NCI-H2196 (cell line): ENCODE results near the gene KIAA0319L.

Experiments
- DNase-seq: peaks from one replicate; lab custom pipeline; 2025; ENCODE audit not compliant: unreplicated experiment; lab: John Stamatoyannopoulos, UW

The KIAA0319L gene

DNA sequence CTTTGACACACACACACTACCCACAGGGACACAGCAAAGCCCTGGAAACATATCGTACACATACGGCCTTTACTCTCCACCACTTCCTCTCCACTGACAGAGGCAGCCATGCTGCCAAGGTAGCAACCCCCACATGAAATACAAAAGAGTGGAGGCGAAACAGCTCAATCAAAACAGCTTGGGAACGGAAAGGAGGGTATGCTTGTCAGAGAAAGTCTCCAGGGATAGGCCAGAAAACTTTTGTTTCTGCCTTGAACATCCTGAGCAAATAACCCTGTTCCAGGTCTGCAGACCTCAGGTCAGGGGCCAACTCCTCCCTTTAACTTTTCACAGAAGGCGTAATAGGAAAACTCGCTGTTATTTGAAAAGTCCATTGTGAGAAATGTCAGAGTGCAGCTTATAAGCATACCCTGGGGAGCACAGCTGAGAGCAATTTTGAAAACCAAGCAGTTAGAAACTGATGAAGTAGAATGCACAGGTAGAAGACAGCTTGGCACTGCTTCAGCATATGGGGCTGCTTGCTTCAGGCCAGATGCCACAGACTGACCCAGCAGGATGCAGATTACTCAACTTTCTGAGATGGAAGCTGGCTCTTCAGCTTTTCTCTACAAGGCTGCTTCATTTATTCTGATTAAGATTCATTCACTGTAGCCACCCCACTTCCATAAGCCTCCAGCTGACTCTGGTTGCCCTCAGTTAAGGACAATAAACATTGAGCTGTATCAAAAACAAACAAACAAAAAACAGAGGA lies 18.0 kb downstream of the KIAA0319L start:
- no peak for DNase-seq

DNA sequence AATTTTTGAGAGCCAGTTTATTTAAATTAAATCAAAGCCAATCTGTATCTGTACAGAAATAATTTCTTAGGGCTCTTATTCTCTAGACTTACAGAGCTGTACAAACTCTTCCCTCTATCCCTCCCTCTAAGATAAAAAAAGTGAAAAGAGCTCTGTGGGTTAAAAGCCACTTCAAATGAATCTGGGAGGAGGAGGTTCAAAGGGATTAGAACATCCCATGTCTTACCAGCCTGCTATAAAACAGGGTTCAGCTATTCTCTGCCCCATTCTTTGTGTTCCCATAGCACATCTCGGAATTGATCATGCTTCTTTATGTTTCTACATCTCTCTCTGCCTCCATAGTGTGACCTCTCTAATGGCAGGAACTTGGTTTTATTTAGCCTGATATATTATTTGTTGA lies 19.4 kb downstream of the KIAA0319L start:
- no peak for DNase-seq

DNA sequence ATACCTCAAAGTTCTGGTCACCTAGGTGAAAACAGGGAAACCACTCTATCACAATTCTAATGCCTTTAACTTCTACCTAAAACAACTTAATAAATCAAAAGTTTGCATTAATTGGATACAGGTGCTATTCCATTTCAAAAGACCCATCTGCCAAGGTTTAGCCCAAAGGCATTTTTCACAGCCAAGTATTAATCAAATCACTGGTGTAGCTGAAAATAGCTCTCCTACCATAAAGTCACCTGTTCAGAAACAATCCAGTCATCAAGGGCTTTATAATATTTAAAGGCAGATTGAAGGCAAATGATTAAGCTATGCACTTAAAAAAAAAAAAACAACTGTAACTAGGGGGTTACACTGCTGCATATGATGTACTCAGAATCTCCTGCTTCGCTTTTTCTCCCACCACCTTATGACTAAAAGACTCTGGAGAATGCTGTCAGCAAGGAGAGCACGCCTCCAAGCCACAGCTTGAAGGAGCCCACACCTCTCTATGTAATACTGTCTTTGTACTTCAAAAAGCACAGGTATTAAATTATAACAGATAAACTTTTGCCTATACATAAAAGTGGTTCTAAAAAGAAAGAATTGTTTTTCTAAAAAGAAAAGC lies 20.5 kb downstream of the KIAA0319L start:
- DNase-seq, result no peak

DNA sequence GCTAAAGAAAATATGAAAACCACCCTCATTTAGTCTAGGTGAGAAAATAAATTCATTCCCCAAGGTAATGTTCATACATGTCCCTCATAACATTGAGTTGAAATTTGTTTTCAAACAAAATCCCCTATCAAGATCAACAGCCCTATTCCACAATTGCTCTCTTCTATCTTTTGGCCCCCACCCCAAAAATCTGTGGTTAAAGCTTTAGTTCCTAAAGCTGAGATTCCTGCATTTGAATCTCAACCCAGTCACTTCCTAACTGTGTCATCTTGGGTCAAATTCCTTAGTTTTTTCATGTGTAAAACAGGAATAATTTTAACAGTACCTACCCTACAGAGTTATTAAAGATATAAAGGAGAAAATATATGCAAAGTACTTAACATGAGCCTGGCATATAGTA lies 22.0 kb downstream of the KIAA0319L start:
- no peak for DNase-seq

DNA sequence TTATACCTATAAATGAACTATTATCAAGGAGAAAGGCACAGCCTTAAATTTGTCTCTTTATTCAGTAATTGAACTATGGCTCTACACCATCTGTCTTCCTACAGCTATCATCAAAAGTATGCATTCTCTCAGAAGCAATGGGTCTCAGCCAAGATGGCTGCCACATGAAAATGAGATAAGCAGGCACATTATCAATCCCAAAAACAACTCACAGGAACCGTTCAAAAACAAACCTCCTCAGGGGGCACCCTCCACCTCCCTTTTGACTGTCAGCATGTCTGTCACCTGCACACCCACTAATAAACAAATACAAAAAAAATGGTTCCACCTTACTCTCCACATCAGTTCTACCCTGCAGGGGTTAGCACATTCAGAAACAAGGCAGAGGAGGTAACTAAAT lies 23.6 kb downstream of the KIAA0319L start:
- DNase-seq, result no peak

DNA sequence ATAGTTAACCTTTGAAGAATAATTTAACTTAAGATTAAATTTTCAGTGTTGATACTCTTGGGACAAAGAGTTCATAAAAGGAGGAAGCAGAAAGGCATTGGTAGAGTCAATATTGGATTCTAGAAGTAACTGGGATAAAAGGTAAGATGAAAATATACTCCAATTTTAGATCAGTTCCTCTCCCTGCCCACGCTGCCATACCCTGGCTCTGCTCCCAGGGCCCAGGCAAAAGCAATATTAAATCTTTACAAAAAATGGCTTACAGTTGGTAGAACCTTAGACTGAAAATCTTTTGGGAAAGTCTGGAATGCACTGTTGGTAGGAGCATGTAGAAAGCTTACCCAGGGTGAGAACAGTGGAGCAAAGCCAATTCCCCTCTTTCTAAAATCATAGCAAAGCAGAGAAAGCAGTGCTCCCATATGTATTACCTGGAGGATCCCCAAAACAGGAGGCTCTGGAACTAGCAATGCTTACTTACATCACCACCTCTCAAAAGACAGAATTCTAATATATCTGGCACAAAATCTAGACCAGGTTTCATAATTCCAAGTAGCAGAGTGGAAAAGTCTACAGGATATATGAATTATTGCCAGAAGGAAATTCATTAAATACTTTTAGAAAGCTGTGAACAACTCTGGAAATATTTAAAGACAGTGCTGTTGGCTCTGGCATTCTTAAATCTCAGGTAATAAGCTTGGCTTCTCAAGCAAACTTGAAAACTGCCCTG lies 24.5 kb downstream of the KIAA0319L start:
- DNase-seq, result no peak

DNA sequence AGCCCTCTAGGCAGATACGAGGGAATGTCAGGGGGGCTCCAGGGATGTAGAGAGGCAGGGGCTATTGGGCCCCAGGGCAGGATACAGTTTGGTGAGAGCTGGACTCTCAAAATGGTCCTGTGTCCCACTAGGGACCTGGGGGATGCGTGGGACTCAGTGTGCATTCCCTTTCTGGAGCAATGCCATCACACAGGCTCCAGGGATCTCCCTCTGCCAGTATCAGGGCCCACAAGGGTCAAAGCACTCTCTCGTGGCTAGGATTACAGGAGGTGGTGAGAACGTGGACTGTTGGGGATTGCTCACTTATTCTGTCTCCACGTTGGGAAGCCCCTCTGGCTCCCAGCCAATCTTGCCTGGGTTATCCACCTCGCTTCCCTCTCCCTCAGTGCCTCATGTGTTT lies 25.8 kb downstream of the KIAA0319L start:
- DNase-seq, result no peak

DNA sequence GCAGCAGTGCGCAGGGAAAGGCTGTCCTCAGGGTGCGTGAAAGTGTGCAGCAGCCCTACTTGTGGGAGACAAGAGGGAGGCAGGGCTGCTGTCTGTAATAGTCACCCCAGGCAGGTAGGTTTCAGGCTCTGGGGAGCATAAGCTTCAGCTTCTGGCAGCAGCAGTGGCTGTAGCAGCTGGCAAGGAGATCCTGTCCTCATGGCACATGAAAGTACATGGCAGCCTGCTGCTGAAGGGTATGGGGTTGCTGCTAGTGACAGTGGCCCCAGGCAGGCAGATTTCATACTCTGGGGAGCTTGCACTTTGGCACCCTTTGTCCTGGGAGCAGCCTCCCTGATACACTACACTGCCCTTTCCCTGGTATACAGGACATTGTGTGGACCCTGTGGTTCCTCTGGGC lies 26.3 kb downstream of the KIAA0319L start:
- DNase-seq, result no peak

DNA sequence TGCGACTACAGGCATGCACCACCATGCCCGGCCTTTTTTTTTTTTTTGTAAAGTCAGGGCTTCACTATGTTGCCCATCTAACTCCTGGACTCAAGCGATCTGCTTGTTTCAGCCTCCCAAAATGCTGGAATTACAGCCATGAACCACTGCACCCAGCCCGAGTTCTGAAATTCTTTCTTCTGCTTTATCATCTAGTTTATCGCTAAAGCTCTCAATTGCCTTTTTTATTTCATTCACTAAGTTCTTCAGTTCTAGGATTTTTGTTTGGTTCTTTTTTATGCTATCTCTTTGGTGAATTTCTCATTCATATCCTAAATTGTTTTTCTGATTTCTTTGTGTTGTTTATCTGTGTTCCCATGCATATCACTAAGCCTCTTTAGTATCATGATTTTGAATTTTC lies 27.0 kb downstream of the KIAA0319L start:
- DNase-seq, result no peak

DNA sequence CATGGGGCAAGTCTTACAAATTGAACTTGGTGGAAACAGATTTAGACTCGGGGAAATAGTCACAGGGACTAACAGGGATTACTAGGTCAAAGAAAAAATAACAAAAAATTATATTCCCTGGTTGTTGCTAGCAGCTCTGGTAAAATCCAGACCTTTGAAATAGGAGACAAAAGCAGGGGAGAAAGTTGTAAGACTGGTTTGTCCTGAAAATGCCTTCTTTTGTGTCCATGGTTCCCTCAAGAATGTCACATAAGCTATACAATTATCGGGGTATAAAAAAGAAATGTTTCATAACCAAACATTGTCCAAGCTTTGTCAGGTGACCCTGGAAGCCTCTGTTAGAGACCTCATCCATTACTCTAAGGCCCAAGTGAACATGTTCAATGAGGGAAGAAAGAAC lies 33.1 kb downstream of the KIAA0319L start:
- DNase-seq, result no peak

DNA sequence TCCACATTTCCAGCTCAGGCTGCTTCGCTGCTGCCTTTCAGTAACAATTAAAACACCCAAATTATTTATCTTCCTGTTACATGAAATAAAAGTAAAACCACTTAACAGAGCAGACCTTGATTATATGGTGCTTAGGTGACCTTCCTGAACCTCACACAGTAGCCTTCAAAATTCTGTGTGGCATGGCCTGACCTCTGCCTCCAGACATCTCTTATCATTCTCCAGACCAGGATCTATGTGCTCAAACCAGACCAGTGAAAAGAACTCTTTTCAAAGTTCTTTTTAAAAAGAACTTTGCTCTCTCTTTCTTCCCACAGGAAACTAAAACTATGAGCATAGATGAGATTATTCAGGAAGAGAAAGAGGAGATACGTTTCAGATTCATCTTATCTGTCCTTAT lies 37.8 kb downstream of the KIAA0319L start:
- no peak for DNase-seq

DNA sequence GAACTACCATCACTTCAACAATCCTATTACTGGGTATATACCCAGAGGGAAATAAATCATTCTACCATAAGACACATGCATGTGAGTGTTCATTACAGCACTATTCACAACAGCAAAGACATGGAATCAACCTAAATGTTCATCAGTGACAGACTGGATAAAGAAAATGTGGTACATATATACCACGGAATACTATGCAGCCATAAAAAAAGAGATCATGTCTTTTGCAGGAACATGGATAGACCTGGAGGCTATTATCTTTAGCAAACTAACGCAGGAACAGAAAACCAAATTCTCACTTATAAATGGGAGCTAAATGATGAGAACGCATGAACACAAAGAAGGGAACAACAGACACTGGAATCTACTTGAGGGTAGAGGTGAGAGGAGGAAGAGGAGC lies 39.0 kb downstream of the KIAA0319L start:
- DNase-seq, result no peak

DNA sequence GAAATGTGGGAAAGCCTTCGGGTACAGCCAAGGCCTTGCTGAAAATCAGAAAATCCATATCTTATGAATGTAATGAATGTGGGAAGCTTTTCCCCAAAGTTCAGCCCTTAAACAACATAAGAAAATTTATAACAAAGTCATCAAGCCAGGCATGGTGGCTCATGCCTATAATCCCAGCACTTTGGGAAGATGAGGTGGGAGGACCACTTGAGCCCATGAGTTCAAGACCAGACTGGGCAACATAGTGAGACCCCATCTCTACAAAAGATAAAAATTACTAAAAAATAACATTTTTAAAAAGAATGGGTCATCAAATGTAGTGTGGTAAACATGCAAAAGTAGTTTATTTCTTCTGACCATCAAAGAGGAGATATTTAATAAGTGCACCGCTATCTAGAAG lies 45.9 kb downstream of the KIAA0319L start:
- DNase-seq, result no peak

DNA sequence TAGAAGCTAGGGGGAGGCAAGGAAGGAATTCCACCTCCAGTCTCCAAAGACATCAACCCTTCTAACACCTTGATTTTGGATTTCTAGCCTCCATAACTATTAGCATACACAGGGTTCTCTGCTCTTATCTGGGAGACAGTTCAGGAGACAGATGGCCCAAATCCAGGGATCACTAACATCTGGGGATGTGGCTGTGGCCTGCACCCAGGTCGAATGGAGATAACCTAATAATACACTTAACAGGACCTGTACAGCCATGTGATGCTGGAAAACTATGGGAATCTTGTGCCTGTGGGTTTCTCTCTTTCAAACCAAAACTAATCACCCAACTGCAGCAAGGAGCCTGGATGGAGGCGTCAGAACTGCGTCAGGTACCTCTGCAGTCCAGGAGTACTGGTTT lies 47.6 kb downstream of the KIAA0319L start:
- no peak for DNase-seq

DNA sequence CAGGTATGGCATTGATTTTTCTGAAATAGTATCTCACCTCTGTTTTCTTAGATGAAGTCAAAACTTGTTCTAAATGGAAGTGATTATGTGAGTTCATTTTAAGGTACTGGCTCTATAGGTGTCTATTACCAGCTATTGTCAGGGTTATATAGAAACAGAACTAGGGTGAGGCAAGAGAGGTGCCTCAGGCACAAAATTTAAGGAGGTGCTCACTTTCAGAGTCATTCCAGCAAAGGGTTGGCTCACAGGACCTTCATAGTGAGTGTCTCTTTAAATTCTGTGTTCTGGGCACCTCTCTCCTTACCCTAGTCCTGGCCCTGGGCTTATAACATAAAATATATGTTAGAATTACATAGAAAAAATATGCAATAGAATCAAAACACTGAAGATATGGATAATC lies 49.3 kb downstream of the KIAA0319L start:
- DNase-seq, result no peak

DNA sequence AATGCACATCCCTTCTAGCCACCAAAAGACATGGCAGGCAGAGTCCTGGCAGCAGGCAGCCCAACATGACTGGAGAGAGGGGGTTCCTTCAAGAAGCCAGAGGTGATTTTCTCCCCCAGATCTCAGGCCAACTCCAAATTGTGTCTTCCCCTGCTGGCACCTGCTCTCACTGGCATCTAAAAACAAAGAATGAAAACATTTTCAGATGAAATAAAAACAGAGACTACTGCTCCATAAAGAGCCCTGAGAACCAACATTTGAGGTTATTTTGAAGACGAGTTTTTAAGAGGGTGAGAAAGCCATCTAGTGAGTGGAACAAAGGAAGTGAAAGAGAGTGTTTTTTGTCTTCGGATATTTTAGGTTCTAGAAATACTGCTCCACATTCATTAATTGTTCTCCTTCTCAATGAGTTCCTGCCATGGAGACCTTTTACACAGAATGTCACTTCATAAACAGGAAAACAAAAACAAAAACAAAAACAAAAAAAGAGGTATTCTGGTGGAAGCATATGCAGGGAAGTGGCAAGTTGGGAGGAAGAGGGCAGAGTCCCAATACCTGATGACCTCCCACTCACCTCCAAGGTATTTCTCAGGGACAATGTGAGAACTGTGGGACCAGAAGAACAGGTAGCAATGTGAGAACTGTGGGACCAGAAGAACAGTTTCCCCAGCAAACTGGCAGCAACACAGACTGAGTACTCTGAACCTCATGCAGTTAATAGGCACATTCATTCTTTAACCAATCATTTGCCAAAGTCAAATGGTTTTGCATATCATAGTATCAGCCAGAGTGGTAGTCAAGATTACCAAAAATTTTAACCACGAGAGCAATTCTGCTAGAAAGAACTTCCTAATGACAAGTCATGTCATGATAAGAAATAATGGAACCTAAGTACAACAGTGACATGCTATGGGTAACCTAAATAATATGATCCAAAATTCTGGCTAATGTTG lies 50.0 kb downstream of the KIAA0319L start:
- DNase-seq, result no peak

DNA sequence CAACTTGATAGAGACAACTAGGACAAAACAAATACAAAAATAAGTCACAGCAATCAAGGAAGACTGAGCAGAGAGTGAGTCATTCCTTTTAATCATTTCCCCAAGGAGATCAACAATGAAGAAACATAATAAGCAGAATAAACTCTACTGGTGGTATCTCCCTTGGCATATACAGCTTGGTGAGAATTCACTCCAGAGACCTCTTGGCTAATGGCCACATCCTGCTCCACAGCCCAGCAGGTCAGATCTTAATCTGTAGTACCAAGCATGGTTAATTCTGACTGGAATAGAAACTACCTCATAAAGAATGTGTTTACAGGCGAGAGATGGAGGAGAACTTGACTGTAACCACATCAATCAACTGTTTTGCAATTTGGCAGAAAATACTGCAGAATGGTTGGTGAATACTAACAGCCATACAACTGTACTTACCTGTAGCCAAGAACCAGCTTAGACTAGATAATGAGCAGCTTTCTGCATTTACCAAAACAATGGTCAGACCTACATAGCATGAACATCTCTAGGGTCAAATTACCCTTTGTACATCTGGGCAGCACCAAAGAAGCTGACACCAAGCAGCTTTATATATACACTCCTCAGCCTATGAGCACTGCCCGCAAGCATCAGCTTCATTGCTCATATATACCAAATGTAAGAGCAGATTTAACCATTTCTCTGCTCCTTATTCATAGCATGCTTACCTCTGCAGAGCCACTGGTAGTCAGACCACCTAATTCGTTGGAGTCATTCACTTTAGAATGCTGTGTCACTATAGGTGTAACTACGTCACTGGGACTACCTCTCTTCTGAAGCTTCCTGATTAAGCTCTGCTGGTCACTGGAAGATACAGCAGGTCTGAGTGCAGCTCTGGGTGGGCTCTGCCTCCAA lies 51.0 kb downstream of the KIAA0319L start:
- peak; percentile 88 for DNase-seq

DNA sequence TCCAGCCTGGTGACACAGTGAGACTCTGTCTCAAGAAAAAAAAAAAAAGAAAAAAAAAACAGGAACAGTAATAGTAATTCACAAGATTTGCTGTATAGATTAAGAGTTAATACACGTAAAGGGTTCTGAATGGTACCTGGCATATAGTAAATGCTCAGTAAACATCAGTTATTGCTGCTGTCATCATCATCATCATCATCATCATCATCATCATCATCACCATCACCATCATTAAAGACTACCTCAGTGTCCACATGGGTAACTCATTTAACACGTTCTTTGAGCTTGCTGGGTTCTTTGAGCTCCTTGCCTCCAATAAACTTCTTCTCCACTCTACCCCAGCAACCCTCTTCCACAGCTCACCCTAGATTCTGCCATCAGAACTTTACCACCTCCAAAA lies 55.0 kb downstream of the KIAA0319L start:
- DNase-seq, result no peak

DNA sequence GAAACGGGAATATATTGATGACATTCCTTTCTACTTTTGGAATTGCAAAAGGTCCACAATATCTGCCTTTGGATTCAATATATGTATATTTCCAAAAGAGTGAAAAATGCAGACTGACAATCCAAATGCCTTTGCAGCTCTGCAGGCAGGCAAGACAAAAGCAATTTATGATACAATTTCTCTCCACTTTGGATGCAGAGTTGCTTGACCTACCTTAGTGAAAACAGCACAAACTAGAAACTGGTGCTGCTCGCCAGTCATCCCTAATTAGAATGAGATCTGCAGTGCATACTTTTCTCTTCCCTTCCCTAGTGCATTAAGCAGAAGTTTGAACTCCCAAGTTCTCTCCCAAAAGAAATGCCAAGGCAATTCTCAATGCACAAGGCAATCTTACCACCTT lies 56.8 kb downstream of the KIAA0319L start:
- no peak for DNase-seq

DNA sequence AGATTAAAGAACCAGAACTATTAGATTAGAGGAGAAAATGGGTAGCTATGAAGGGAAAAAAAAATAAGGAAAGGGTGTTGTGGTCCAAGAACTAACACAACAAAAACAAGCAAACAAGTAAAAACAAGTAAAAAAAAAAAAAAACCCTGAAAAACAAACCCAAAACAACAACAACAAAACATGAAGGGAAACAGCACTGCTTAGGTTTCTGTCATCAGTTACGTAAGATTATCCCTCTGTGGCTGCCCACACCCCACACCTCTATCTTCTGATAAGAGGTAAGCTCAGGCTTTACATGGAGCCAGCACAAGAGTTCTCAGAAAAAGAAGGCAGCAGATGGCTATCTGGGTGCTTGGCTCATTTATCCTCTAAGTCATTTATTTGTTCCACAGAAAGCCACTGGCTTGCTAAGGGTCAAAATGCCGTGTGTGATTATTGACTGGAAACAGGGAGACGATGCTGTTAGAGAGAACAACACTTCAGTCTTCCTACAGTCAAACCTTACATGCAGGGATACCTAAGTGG lies 57.5 kb downstream of the KIAA0319L start:
- DNase-seq, result peak; percentile 20
